CD4-positive, CD25-positive, alpha-beta regulatory T cell (primary cell): ENCODE measurements around the gene FIS1. TPM values are rescaled to one million over a fixed set of nuclear protein-coding genes. Genes with fewer than 3 reads are reported as not detected.
"Not testable (repeated sequence)": the region's sequence is repeated elsewhere in the genome, so short reads cannot be mapped to it uniquely, and the experiment has no call there.

Source experiments
- ATAC-seq, 2 donors: fragments of 150-1000 bp; cut with Tn5 transposase; one replicate each; pipeline ENCODE4 v1.10.0; 2021; ENCODE audit warnings: low read depth in 2 of 2, moderate number of reproducible peaks in 2 of 2, moderate library complexity in 1 of 2
- DNase-seq, 3 donors: peaks; one replicate each; pipeline versions ENCODE4 v3.0.0 to v3.0.0-alpha.2; 2012 to 2022; ENCODE audit warnings: mixed read lengths in 1 of 3
- H3K27ac ChIP-seq: one replicate; pipeline ENCODE4 v1.7.0; 2013; ENCODE audit warnings: mild to moderate bottlenecking, low read length; ENCODE audit not compliant: insufficient read depth, poor library complexity, severe bottlenecking
- H3K27me3 ChIP-seq: one replicate; pipeline ENCODE4 v1.7.0; 2013; ENCODE audit warnings: low read length; ENCODE audit not compliant: control insufficient read depth, insufficient read depth
- H3K36me3 ChIP-seq: one replicate; pipeline ENCODE4 v1.7.0; 2013; ENCODE audit warnings: mild to moderate bottlenecking, low read length, moderate library complexity; ENCODE audit not compliant: control insufficient read depth, insufficient read depth
- H3K4me1 ChIP-seq: 2 replicates; pipeline ENCODE4 v1.7.0; 2013; ENCODE audit warnings: mild to moderate bottlenecking, low read length; ENCODE audit not compliant: insufficient read depth, control insufficient read depth, poor library complexity, severe bottlenecking
- H3K4me3 ChIP-seq: one replicate; pipeline ENCODE4 v1.7.0; 2013; ENCODE audit warnings: low read depth, mild to moderate bottlenecking, low read length, moderate library complexity
- H3K9me3 ChIP-seq, 2 experiments: 1 replicate in 1 of 2; 2 replicates in 1 of 2; pipeline ENCODE4 v1.7.0; 2013; ENCODE audit warnings: low read length in 2 of 2, mild to moderate bottlenecking in 1 of 2, moderate library complexity in 1 of 2; ENCODE audit not compliant: control insufficient read depth in 2 of 2
- H3K27ac Mint-ChIP-seq, 3 donors: one replicate each; pipeline ENCODE4 v1.8.0; 2020 to 2022; ENCODE audit warnings: mild to moderate bottlenecking in 3 of 3, mixed read lengths in 3 of 3, moderate library complexity in 2 of 3
- H3K27me3 Mint-ChIP-seq: one replicate; pipeline ENCODE4 v1.8.0; 2022; ENCODE audit warnings: mild to moderate bottlenecking, mixed read lengths
- H3K36me3 Mint-ChIP-seq: one replicate; pipeline ENCODE4 v1.8.0; 2020; ENCODE audit warnings: mixed read lengths
- H3K4me1 Mint-ChIP-seq, 4 donors: one replicate each; pipeline ENCODE4 v1.8.0; 2020 to 2022; ENCODE audit warnings: mixed read lengths in 4 of 4, mild to moderate bottlenecking in 1 of 4
- H3K4me3 Mint-ChIP-seq, 4 donors: one replicate each; pipeline ENCODE4 v1.8.0; 2020 to 2022; ENCODE audit warnings: mild to moderate bottlenecking in 4 of 4, mixed read lengths in 4 of 4, moderate library complexity in 3 of 4
- H3K9me3 Mint-ChIP-seq, 7 donors: one replicate each; pipeline ENCODE4 v1.8.0; 2020 to 2022; ENCODE audit warnings: mixed read lengths in 7 of 7, mild to moderate bottlenecking in 3 of 7, moderate library complexity in 2 of 7
- polyA plus RNA-seq, 4 donors: library from polyadenylated mRNA; unstranded; fragments of 300-500 nt; fragmentation: Illumina TruSeq; gene quantifications; one replicate each; pipeline ENCODE4 v1.2.3, GENCODE V29; 2021
- total RNA-seq: library from RNA; stranded (reverse); gene quantifications from one replicate; pipeline ENCODE4 v1.2.3, GENCODE V29; 2022

The FIS1 gene
- total and polyA plus RNA-seq, 5 donors from 2014 or later: 105 to 260 (median 224) TPM

DNA sequence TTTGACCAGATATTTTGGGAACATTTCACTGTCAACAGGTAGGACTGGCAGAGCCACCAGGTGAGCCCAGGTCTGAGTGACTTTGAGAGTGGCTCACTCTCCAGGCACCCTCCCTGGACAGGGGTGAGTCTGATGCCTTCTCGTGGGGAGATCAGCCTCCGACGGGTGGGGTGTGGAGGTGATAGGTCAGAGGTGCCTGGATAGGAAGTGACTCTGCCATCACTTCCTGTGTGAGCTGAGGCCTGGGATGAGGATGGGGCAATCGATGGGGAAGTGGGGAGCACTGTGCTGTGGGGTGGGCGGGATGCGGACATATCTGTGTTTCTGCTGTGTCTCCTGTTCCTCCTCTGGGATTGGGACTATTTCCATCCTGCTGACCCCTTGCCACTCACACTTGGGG, 42.2 kb upstream of the FIS1 start:
- Mint-ChIP-seq H3K9me3 (peaks cover 0 to 5% (median 0%) of the 10 kb centered on the region in 7 donors), H3K4me3 (no peak overlapping the region), H3K4me1 (peaks cover 0 to 23% (median 9%) of the 10 kb centered on the region in 4 donors), H3K27me3 (peaks cover 35% of the 10 kb centered on the region), H3K36me3 (no peaks in the 10 kb centered on the region), H3K27ac (peak overlapping the region in 1 of 3 donors; percentile 20)
- no peak overlapping the region for H3K27ac ChIP-seq
- H3K9me3 ChIP-seq: no peaks in the 10 kb centered on the region
- H3K27me3 ChIP-seq: no peaks in the 10 kb centered on the region
- ATAC-seq (no peak), DNase-seq (no peak)
- no peaks in the 10 kb centered on the region for H3K36me3 ChIP-seq
- no peak overlapping the region for H3K4me3 ChIP-seq
- no peaks in the 10 kb centered on the region for H3K4me1 ChIP-seq

- not testable (repeated sequence) for H3K36me3 Mint-ChIP-seq, H3K9me3 ChIP-seq, ATAC-seq, DNase-seq, H3K4me3 Mint-ChIP-seq, H3K27ac ChIP-seq, H3K4me1 ChIP-seq, H3K9me3 Mint-ChIP-seq, H3K36me3 ChIP-seq, H3K4me3 ChIP-seq, H3K27me3 ChIP-seq
- Mint-ChIP-seq H3K27me3 (peaks cover 35% of the 10 kb centered on the region), H3K27ac (peak overlapping the region in 1 of 3 donors; percentile 35), H3K4me1 (peaks cover 0 to 23% (median 9%) of the 10 kb centered on the region in 4 donors)
Measured at GRCh38 chr7:101285880-101286279, 41.0 kb upstream of the FIS1 start.

DNA sequence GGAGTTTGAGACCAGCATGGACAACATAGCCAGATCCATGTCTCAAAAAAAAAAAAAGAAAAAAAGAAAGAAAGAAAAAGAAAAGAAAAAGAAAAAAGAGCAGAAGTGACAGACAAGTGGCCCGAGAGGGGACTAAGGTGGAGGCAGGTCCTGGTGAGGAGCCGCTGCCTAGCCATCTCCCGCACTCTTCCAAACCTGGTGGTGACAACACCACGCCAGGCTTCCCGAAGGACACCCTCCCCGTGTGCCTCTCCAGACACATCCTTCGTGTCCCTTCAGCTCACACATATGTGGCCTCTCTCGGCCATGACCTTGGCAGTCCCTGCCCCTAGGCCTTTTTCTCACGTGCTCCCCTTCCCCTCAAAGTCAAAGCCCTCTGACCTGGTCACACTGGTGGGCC, 40.3 kb upstream of the FIS1 start:
- no peaks in the 10 kb centered on the region for H3K36me3 ChIP-seq
- H3K27me3 ChIP-seq: no peaks in the 10 kb centered on the region
- Mint-ChIP-seq H3K4me1 (peaks cover 0 to 17% (median 3%) of the 10 kb centered on the region in 4 donors), H3K27ac (no peak overlapping the region), H3K9me3 (peaks cover 0 to 5% (median 0%) of the 10 kb centered on the region in 7 donors), H3K27me3 (peaks cover 30% of the 10 kb centered on the region), H3K4me3 (no peak overlapping the region), H3K36me3 (no peaks in the 10 kb centered on the region)
- DNase-seq (no peak), ATAC-seq (no peak)
- no peak overlapping the region for H3K27ac ChIP-seq
- no peak overlapping the region for H3K4me3 ChIP-seq
- no peaks in the 10 kb centered on the region for H3K9me3 ChIP-seq
- H3K4me1 ChIP-seq: no peaks in the 10 kb centered on the region

- not testable (repeated sequence) for H3K36me3 Mint-ChIP-seq, H3K27me3 ChIP-seq, H3K36me3 ChIP-seq, H3K9me3 Mint-ChIP-seq, H3K27me3 Mint-ChIP-seq, H3K27ac Mint-ChIP-seq, H3K4me1 ChIP-seq, H3K4me3 ChIP-seq, DNase-seq, H3K9me3 ChIP-seq, H3K4me3 Mint-ChIP-seq, H3K4me1 Mint-ChIP-seq, ATAC-seq, H3K27ac ChIP-seq
Measured at GRCh38 chr7:101280912-101281311, 36.0 kb upstream of the FIS1 start.

GRCh38 chr7:101278461-101279292, 33.8 kb upstream of the FIS1 start:
- no peak for DNase-seq
- Histone ChIP-seq H3K36me3 (no peaks in the 10 kb centered on the region), H3K27ac (no peak overlapping the region), H3K4me3 (no peak overlapping the region), H3K9me3 (no peaks in the 10 kb centered on the region), H3K27me3 (no peaks in the 10 kb centered on the region), H3K4me1 (no peaks in the 10 kb centered on the region)
- H3K9me3 Mint-ChIP-seq: peaks cover 0 to 1% (median 0%) of the 10 kb centered on the region in 7 donors
- no peak for ATAC-seq
- peaks cover 9% of the 10 kb centered on the region for H3K27me3 Mint-ChIP-seq
- peaks cover 0 to 9% (median 3%) of the 10 kb centered on the region in 4 donors for H3K4me1 Mint-ChIP-seq
- H3K27ac Mint-ChIP-seq: no peak overlapping the region
- no peaks in the 10 kb centered on the region for H3K36me3 Mint-ChIP-seq
- H3K4me3 Mint-ChIP-seq: no peak overlapping the region

- H3K27ac Mint-ChIP-seq: no peak overlapping the region
- DNase-seq (no peak), ATAC-seq (no peak)
- Histone ChIP-seq H3K27me3 (no peaks in the 10 kb centered on the region), H3K27ac (no peak overlapping the region), H3K4me3 (no peak overlapping the region), H3K9me3 (no peaks in the 10 kb centered on the region), H3K36me3 (no peaks in the 10 kb centered on the region), H3K4me1 (no peaks in the 10 kb centered on the region)
- H3K4me1 Mint-ChIP-seq: no peaks in the 10 kb centered on the region
- H3K4me3 Mint-ChIP-seq: no peak overlapping the region
- H3K27me3 Mint-ChIP-seq: peaks cover 9% of the 10 kb centered on the region
- peaks cover 0 to 2% (median 0%) of the 10 kb centered on the region in 7 donors for H3K9me3 Mint-ChIP-seq
- H3K36me3 Mint-ChIP-seq: no peaks in the 10 kb centered on the region
Measured at GRCh38 chr7:101277155-101277554, 32.3 kb upstream of the FIS1 start.

DNA sequence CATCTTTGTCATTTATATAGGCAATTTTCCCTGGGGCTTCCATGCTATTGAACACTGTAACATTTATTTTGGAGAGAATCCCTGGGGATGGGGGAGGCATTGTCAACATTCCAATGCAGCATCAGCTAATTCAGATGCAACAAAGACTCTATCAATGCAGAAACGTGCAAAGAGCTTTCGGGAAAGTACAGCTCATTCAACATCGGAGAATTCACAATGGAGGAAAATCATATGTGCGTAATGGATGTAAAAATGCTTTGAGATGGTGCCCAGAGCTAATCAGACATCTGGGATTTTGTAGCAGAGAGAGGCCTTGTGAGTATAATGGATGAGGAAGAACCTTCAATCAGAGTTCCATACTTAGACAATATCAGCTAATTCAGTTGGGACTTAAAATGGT, 28.3 kb upstream of the FIS1 start:
- H3K27ac Mint-ChIP-seq: no peak overlapping the region
- H3K27me3 ChIP-seq: no peaks in the 10 kb centered on the region

GRCh38 chr7:101271021-101271420, 26.1 kb upstream of the FIS1 start:
- H3K36me3 Mint-ChIP-seq: no peaks in the 10 kb centered on the region
- no peak overlapping the region for H3K4me3 ChIP-seq
- no peaks in the 10 kb centered on the region for H3K36me3 ChIP-seq
- DNase-seq: no peak
- H3K27me3 ChIP-seq: no peaks in the 10 kb centered on the region
- peaks cover 0 to 2% (median 0%) of the 10 kb centered on the region in 7 donors for H3K9me3 Mint-ChIP-seq
- no peak for ATAC-seq
- no peaks in the 10 kb centered on the region for H3K4me1 ChIP-seq
- H3K27ac Mint-ChIP-seq: no peak overlapping the region
- no peak overlapping the region for H3K27ac ChIP-seq
- H3K27me3 Mint-ChIP-seq: peaks cover 15% of the 10 kb centered on the region
- H3K4me1 Mint-ChIP-seq: no peaks in the 10 kb centered on the region
- no peaks in the 10 kb centered on the region for H3K9me3 ChIP-seq
- H3K4me3 Mint-ChIP-seq: no peak overlapping the region

More for the DNA sequence above, 28.3 kb upstream of the FIS1 start:
- no peak for ATAC-seq
- Histone ChIP-seq H3K4me1 (no peaks in the 10 kb centered on the region), H3K36me3 (no peaks in the 10 kb centered on the region), H3K4me3 (no peak overlapping the region), H3K27ac (no peak overlapping the region), H3K9me3 (no peaks in the 10 kb centered on the region)
- Mint-ChIP-seq H3K4me1 (no peaks in the 10 kb centered on the region), H3K36me3 (no peaks in the 10 kb centered on the region), H3K9me3 (peaks cover 0 to 2% (median 0%) of the 10 kb centered on the region in 7 donors), H3K4me3 (no peak overlapping the region), H3K27me3 (peaks cover 10% of the 10 kb centered on the region)
- DNase-seq: no peak
